GM19240 (cell line): ENCODE results near the gene AIRE.

Experiments used
- DNase-seq: peaks from one replicate; pipeline ENCODE4 v3.0.0; 2011; ENCODE audit warnings: low spot score; ENCODE audit not compliant: insufficient read length

AIRE gene

GRCh38 chr21:44304011-44304616 is 18.4 kb downstream of the AIRE start:
- DNase-seq, result no peak

GRCh38 chr21:44304877-44305293 is 19.2 kb downstream of the AIRE start:
- DNase-seq, result no peak

GRCh38 chr21:44305691-44306090 is 20.0 kb downstream of the AIRE start:
- DNase-seq, result no peak

GRCh38 chr21:44306936-44307704 is 21.4 kb downstream of the AIRE start:
- no peak for DNase-seq

- no peak for DNase-seq
Observed at GRCh38 chr21:44310628-44311507, 25.2 kb downstream of the AIRE start.

- no peak for DNase-seq
Observed at GRCh38 chr21:44312089-44312488, 26.4 kb downstream of the AIRE start.

- DNase-seq, result no peak
Observed at GRCh38 chr21:44312716-44313115, 27.0 kb downstream of the AIRE start.

- DNase-seq, result no peak
Observed at GRCh38 chr21:44313451-44313850, 27.8 kb downstream of the AIRE start.

- DNase-seq, result no peak
Observed at GRCh38 chr21:44314128-44314527, 28.5 kb downstream of the AIRE start.

- DNase-seq, result no peak
Observed at GRCh38 chr21:44314561-44314960, 28.9 kb downstream of the AIRE start.

GRCh38 chr21:44315691-44316203 is 30.1 kb downstream of the AIRE start:
- no peak for DNase-seq

GRCh38 chr21:44316277-44316900 is 30.7 kb downstream of the AIRE start:
- DNase-seq, result no peak

GRCh38 chr21:44317241-44317782 is 31.6 kb downstream of the AIRE start:
- DNase-seq, result no peak

- no peak for DNase-seq
Observed at GRCh38 chr21:44317871-44318270, 32.2 kb downstream of the AIRE start.

GRCh38 chr21:44318489-44319285 is 33.0 kb downstream of the AIRE start:
- DNase-seq, result no peak

- no peak for DNase-seq
Observed at GRCh38 chr21:44319407-44320065, 33.9 kb downstream of the AIRE start.

- no peak for DNase-seq
Observed at GRCh38 chr21:44320847-44321246, 35.2 kb downstream of the AIRE start.

GRCh38 chr21:44321846-44322450 is 36.3 kb downstream of the AIRE start:
- DNase-seq, result no peak

- DNase-seq, result no peak
Observed at GRCh38 chr21:44322621-44323325, 37.1 kb downstream of the AIRE start.
